ENCODE data around the gene SOCS6.

DNA sequence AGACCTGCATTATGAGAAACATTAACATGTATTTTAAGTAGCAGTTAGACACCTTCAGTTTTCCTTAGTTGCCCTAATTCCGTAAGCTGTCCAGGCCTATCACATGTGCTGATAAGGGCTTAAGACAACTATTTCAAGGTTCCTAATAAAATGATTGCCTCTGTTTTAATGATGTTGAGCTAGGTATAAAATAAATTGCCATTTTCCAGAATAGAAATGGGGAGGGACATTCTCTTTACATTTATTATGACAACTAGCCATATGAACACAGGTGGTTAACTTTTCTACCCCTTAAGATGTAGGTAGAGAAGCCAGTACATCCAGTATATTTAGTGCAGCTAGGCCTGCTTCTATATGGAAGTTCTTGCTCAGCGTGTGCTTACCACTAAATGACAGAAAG is 65.9 kb downstream of the SOCS6 start:
- TF ChIP-seq, protein P1, sequence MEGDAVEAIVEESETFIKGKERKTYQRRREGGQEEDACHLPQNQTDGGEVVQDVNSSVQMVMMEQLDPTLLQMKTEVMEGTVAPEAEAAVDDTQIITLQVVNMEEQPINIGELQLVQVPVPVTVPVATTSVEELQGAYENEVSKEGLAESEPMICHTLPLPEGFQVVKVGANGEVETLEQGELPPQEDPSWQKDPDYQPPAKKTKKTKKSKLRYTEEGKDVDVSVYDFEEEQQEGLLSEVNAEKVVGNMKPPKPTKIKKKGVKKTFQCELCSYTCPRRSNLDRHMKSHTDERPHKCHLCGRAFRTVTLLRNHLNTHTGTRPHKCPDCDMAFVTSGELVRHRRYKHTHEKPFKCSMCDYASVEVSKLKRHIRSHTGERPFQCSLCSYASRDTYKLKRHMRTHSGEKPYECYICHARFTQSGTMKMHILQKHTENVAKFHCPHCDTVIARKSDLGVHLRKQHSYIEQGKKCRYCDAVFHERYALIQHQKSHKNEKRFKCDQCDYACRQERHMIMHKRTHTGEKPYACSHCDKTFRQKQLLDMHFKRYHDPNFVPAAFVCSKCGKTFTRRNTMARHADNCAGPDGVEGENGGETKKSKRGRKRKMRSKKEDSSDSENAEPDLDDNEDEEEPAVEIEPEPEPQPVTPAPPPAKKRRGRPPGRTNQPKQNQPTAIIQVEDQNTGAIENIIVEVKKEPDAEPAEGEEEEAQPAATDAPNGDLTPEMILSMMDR (IDR thresholded peaks at IDR 0.05) = no peak
- no peak for TF ChIP-seq POLR2AphosphoS5 (IDR thresholded peaks at IDR 0.05)
